ENCODE data around the gene INTU. TPM values are rescaled to one million over a fixed set of nuclear protein-coding genes. Genes with fewer than 3 reads are reported as not detected.

Gene INTU
- polyA plus RNA-seq, 4 donors: 19.9 to 26.3 (median 24.1) TPM

- no peak for DNase-seq (ENCODE audit: low read depth in 4 of 4, low spot score in 3 of 4)
Observed at GRCh38 chr4:127737295-127737694, 104.5 kb downstream of the INTU start.

GRCh38 chr4:127741247-127741646 lies 108.5 kb downstream of the INTU start:
- no peak for DNase-seq (ENCODE audit: low read depth in 4 of 4, low spot score in 3 of 4)

GRCh38 chr4:127747883-127748282 lies 115.1 kb downstream of the INTU start:
- no peak for DNase-seq (ENCODE audit: low read depth in 4 of 4, low spot score in 3 of 4)

- no peak for DNase-seq (ENCODE audit: low read depth in 4 of 4, low spot score in 3 of 4)
Observed at GRCh38 chr4:127748957-127749356, 116.2 kb downstream of the INTU start.

- no peak for DNase-seq (ENCODE audit: low read depth in 4 of 4, low spot score in 3 of 4)
Observed at GRCh38 chr4:127756906-127757305, 124.1 kb downstream of the INTU start.

- DNase-seq (ENCODE audit: low read depth in 4 of 4, low spot score in 3 of 4): no peak
Observed at GRCh38 chr4:127759228-127759820, 126.6 kb downstream of the INTU start.

GRCh38 chr4:127759893-127760292 lies 127.1 kb downstream of the INTU start:
- no peak for DNase-seq (ENCODE audit: low read depth in 4 of 4, low spot score in 3 of 4)

- no peak for DNase-seq (ENCODE audit: low read depth in 4 of 4, low spot score in 3 of 4)
Observed at GRCh38 chr4:127771535-127772275, 138.9 kb downstream of the INTU start.

- DNase-seq (ENCODE audit: low read depth in 4 of 4, low spot score in 3 of 4): no peak
Observed at GRCh38 chr4:127772769-127773671, 140.3 kb downstream of the INTU start.

GRCh38 chr4:127775843-127776242 lies 143.1 kb downstream of the INTU start:
- no peak for DNase-seq (ENCODE audit: low read depth in 4 of 4, low spot score in 3 of 4)

Other genes starting within 250 kb of the INTU start
- gene SLC25A31, start 97.4 kb downstream of the INTU start, polyA plus RNA-seq (ENCODE audit: insufficient read length in 4 of 4): not detected
- 10 to 100 TPM in 1 of 4 donors, 1 to 10 TPM in 3; 5.4 to 12.7 (median 8.7) TPM for gene HSPA4L, start 149.4 kb downstream of the INTU start, polyA plus RNA-seq (ENCODE audit: insufficient read length in 4 of 4)
- 10 to 100 TPM; 17.5 to 25.5 (median 21.3) TPM for gene PLK4, start 247.9 kb downstream of the INTU start, polyA plus RNA-seq (ENCODE audit: insufficient read length in 4 of 4)

Data from left renal pelvis (tissue), 4 donors.